Prostate gland (tissue), 2 donors: Measurements from ENCODE around the gene PIK3IP1. TPM values are rescaled to one million over a fixed set of nuclear protein-coding genes. Genes with fewer than 3 reads are reported as not detected.

Experiments
- DNase-seq: peaks from one replicate; pipeline ENCODE4 v3.0.0-alpha.2; 2019; ENCODE audit warnings: low spot score
- H3K27ac ChIP-seq, 2 donors: fragments of 200-600 bp; sonication (generic); 2 replicates each; pipeline ENCODE4 v1.5.1; 2017 to 2019
- H3K27me3 ChIP-seq: fragments of 200-600 bp; sonication (generic); replicated peaks from 2 replicates; pipeline ENCODE4 v1.5.1; 2019; ENCODE audit not compliant: insufficient read depth
- H3K36me3 ChIP-seq, 2 donors: fragments of 200-600 bp; sonication (generic); 1 replicate in 1 of 2; 2 replicates in 1 of 2; pipeline versions ENCODE4 v1.5.1 to v1.8.1; 2017 to 2019
- H3K4me1 ChIP-seq: fragments of 200-600 bp; sonication (generic); replicated peaks from 2 replicates; pipeline ENCODE4 v1.5.1; 2019
- H3K4me3 ChIP-seq, 2 donors: fragments of 200-600 bp; sonication (generic); 2 replicates each; pipeline ENCODE4 v1.5.1; 2017 to 2019
- H3K9me3 ChIP-seq: fragments of 200-600 bp; sonication (generic); 2 replicates; pipeline ENCODE4 v1.5.1; 2017
- CTCF ChIP-seq, 4 experiments: fragments of 200-600 bp in 2 of 4; fragments of 450-650 bp in 2 of 4; sonication (generic) in 2 of 4; IDR thresholded peaks; 1 replicate in 3 of 4; 2 replicates in 1 of 4; pipeline ENCODE4 v1.5.1; 2016 to 2019; ENCODE audit warnings: antibody characterized with exemption in 4 of 4, mild to moderate bottlenecking in 2 of 4, moderate library complexity in 2 of 4
- POLR2A ChIP-seq: fragments of 450-650 bp; IDR thresholded peaks from one replicate; pipeline ENCODE4 v1.6.1; 2016; ENCODE audit warnings: antibody characterized with exemption, mild to moderate bottlenecking
- POLR2AphosphoS5 ChIP-seq: sonication (generic); formaldehyde crosslinking; IDR thresholded peaks from one replicate; pipeline ENCODE4 v1.6.1; 2017; ENCODE audit warnings: antibody characterized with exemption
- WGBS: methylation state at CpG from one replicate; pipeline ENCODE4 v1.1.5; 2018; 5-methylcytosine and 5-hydroxymethylcytosine counted together
- intact Hi-C: fragments of 100-400 bp; cut with DNase I; formaldehyde crosslinking; loops from one replicate; pipeline ENCODE4 v1.14.2; 2022
- total RNA-seq, 2 donors: library from RNA; depleted of rRNA; stranded (reverse); fragments of >200 nt; gene quantifications; one replicate each; pipeline ENCODE4 v1.1.0, GENCODE V29; 2016

Gene PIK3IP1
- total RNA-seq, result 100 to 1,000 TPM in 1 of 2 donors, 10 to 100 TPM in 1; 25.6 to 124 TPM

DNA sequence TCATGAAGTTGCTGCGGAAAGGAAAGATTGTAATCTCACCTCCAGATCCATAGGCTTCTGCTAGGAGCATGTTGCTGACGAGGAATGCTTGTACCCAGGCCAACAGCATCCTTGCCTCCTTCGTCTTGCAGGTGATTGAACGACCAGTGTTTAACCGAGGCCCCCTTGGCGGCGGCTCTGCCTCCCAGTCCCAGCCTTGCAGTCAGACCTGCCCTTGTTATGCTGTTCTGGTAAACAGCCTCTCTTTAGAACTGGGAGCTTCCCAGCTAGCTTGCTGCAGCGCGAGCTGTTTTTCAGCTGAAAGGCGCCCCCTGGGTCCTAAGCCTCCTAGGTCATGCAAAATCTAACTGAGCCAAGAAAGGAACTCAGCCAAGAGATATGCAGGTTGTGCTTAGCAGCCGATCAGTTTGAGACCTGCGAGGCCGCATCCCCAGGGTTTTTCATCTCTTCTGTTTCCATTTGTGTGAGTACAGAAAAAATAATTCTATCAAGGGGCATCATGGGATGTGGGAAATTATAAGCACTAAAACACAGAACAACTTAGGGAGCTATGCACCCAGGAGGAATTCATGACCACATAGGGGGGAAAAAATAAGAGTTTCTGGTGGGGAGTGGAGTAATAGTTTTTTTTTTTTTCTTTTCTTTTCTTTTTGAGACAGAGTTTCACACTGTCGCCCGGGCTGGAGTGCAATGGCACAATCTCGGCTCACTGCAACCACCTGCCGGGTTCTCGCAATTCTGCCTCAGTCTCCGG is at the start of gene PIK3IP1:
TSS of gene PIK3IP1 (minus strand) at position 253 of the 754 bp plus-strand sequence. CDS start at position 109, 144 bp downstream.
- DNase-seq, result peak; percentile 91
- intact Hi-C loops, result no loop called here
- Histone ChIP-seq H3K27ac (peak within 1 kb of the TSS; percentile 85 to 91), H3K36me3 (no peaks in the 10 kb centered on the region), H3K4me3 (peak within 1 kb of the TSS; percentile 41 to 48), H3K4me1 (no peaks in the 10 kb centered on the region), H3K9me3 (no peaks in the 10 kb centered on the region), H3K27me3 (no peaks in the 10 kb centered on the region)
- TF ChIP-seq POLR2A (peak; percentile 94), CTCF (IDR thresholded peaks at IDR 0.05) (peak in 3 of 4 experiments; percentile 32 to 79 (median 68)), POLR2AphosphoS5 (peak; percentile 98)
- 28% methylated on average over 19 of the region's 19 CpGs for WGBS

GRCh38 chr22:31341386-31342088 is 49.2 kb upstream of the PIK3IP1 start:
- Histone ChIP-seq H3K4me1 (peaks cover 27% of the 10 kb centered on the region), H3K36me3 (peaks cover 0 to 3% of the 10 kb centered on the region in 2 donors), H3K27me3 (no peaks in the 10 kb centered on the region), H3K27ac (peak overlapping the region in 1 of 2 donors; percentile 90), H3K4me3 (no peak overlapping the region), H3K9me3 (no peaks in the 10 kb centered on the region)
- 76% methylated on average over 14 of the region's 14 CpGs for whole genome bisulfite sequencing
- intact Hi-C loops, result no loop called here
- no peak for DNase-seq
- no peak for TF ChIP-seq POLR2A

DNA sequence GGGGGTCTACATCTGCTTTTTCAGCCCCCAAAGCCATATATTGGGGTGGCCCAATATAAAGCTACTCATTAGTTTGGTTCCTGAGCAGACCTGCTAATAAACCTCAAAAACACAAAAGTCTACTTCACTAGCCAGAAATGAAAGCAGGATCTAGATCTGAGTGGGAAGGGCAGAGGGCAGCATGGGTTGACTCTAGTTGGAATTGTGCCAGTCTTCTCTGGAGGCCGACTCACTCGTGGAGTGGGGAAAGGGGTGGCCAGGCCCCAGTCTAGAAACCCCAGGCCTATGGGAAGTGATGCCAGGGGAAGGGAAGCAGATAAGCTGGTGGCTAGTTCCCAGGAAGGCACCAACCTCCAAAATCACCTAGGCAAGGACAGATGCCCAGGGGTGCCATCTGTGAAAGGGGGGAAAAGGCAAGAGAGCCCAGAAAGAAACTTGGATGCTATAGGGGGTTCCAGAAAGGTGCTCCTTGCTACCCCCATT is 48.5 kb upstream of the PIK3IP1 start:
- H3K4me3 ChIP-seq, result no peak overlapping the region
- intact Hi-C loops, result no loop called here
- H3K27ac ChIP-seq, result no peak overlapping the region
- peaks cover 27% of the 10 kb centered on the region for H3K4me1 ChIP-seq
- H3K9me3 ChIP-seq, result no peaks in the 10 kb centered on the region
- TF ChIP-seq POLR2AphosphoS5 (no peak), POLR2A (no peak), CTCF (IDR thresholded peaks at IDR 0.05) (no peak)
- 8% methylated on average over 2 of the region's 2 CpGs for WGBS
- no peaks in the 10 kb centered on the region for H3K27me3 ChIP-seq
- no peak for DNase-seq
- peaks cover 0 to 3% of the 10 kb centered on the region in 2 donors for H3K36me3 ChIP-seq

DNA sequence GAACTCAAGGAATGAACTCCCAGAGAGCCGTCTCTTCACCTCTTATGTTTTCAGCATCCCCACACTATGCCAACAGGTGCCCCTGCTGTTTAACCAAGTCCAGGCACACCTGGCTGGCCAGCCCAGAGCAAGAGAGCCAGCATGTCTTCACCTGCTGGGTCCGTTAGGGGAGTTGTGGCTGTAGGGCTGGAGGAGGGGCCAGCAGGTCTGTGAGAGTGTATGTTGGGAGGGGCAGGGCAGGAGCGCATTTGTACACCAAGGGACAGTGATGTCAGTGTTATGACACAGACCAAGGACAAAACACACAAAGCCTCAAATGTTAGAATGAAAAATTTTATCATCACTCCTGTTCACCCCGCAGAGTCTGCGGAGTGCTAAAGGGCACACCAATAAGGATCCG is 48.1 kb upstream of the PIK3IP1 start:
- no peak for DNase-seq

More for the DNA sequence above, 48.1 kb upstream of the PIK3IP1 start:
- WGBS, result 73% methylated on average over 6 of the region's 6 CpGs
- Histone ChIP-seq H3K4me3 (no peak overlapping the region), H3K27ac (no peak overlapping the region), H3K9me3 (no peaks in the 10 kb centered on the region), H3K27me3 (no peaks in the 10 kb centered on the region), H3K4me1 (peaks cover 26% of the 10 kb centered on the region), H3K36me3 (peaks cover 0 to 3% of the 10 kb centered on the region in 2 donors)
- TF ChIP-seq CTCF (IDR thresholded peaks at IDR 0.05), result no peak
- TF ChIP-seq POLR2A, result no peak
- no peak for TF ChIP-seq POLR2AphosphoS5
- intact Hi-C loops, result no loop called here
